A375 (cell line): ENCODE measurements around the gene HJV. TPM values are rescaled to one million over a fixed set of nuclear protein-coding genes. Genes with fewer than 3 reads are reported as not detected.

Experiments used
- small RNA-seq: library from RNA; depleted of rRNA; stranded (forward); fragments of <200 nt; gene quantifications from one replicate; pipeline ENCODE3, GENCODE V24; 2014
- total RNA-seq: library from RNA; depleted of rRNA; stranded (reverse); fragments of >200 nt; shearing (Covaris generic); gene quantifications from 2 replicates; pipeline ENCODE4 v1.2.3, GENCODE V29; 2014; rRNA removed

HJV gene
- not detected in 2 replicates for total RNA-seq

DNA sequence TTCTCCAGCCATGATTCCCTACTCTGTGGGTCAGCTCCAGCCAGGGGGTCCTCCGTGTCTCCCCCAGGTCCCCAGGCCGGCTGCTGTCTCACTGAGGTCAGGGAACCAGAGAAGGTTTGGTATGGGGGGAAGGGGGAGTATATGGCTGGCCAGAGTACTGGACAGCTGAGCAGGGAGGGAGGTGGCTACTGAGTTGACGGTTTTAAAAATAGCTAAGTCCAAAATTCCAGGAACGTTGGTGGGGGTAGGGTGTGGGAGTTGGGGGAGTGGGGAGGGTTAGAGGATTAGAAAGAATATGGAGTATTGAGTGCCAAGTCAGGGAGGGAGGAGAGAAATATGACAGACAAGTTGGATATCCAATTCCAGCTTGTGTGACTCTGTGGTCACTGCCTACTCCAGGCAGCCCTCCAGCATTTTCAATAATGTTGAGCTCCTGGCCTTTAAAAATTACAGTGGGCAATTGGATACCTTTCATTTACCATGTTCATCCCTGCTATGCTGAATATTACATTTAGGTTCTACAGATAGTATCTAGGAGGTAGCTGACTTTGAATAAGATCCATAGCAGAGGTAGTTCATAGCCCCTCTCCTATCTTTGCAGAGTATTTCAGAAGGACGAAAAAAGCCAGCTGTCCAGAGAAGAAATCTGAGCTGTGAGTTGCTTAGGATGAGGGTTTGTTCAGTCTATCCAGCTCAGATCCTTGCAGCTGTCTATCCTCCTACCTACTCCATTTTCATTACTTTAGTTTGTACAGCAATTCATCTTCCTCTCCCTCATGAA is at the start of gene HJV:
Gene HJV (minus strand): TSS at position 114 of the 781 bp plus-strand sequence. CDS start 1,504 bp downstream, outside the sequence.

GRCh38 chr1:145996433-145997015 is 25.0 kb downstream of the HJV start, which contains the start of gene TXNIP:
TSS of gene TXNIP (minus strand) at chr1:145996579. CDS start at chr1:145996266, 313 bp downstream.

Small RNAs within 50 kb of the gene (small RNA-seq; reads per million reads assigned to genes)
- gene RNVU1-6: 27.1 reads per million, percentile 93 among the genes with 10 or more reads in this experiment

Other genes starting within 250 kb of the HJV start
- gene RNF115, start 197.6 kb downstream of the HJV start, total RNA-seq: 13.4 and 14.5 TPM in 2 replicates
- gene POLR3C, start 197.5 kb downstream of the HJV start, total RNA-seq: 79.1 and 86.5 TPM in 2 replicates
- 11.0 and 12.1 TPM in 2 replicates for gene NUDT17, start 176.1 kb downstream of the HJV start, total RNA-seq
- 14.6 and 17.5 TPM in 2 replicates for gene PIAS3, start 162.7 kb downstream of the HJV start, total RNA-seq
- gene ANKRD35, start 135.9 kb downstream of the HJV start, total RNA-seq: not detected in 2 replicates
- gene ITGA10, start 111.7 kb downstream of the HJV start, total RNA-seq: 10.7 and 13.1 TPM in 2 replicates
- gene PEX11B, start 103.0 kb downstream of the HJV start, total RNA-seq: 19.3 and 21.5 TPM in 2 replicates
- 484 and 545 TPM in 2 replicates for gene RBM8A, start 94.3 kb downstream of the HJV start, total RNA-seq
- 21.2 and 25.6 TPM in 2 replicates for gene LIX1L, start 63.7 kb downstream of the HJV start, total RNA-seq
- gene ANKRD34A, start 57.2 kb downstream of the HJV start, total RNA-seq: 2.0 and 2.5 TPM in 2 replicates
- gene POLR3GL, start 57.0 kb downstream of the HJV start, total RNA-seq: 19.6 and 22.0 TPM in 2 replicates
- gene TXNIP, start 25.2 kb downstream of the HJV start, total RNA-seq: 36.2 and 41.8 TPM in 2 replicates
- gene NBPF10, start 123.1 kb upstream of the HJV start, total RNA-seq: 1.4 and 1.5 TPM in 2 replicates
- gene NOTCH2NLA, start 207.3 kb upstream of the HJV start, total RNA-seq: 153 and 165 TPM in 2 replicates